ENCODE measurements around the gene CHCHD4.
"Not testable (repeated sequence)": the region's sequence is repeated elsewhere in the genome, so short reads cannot be mapped to it uniquely, and the experiment has no call there.

Gene CHCHD4

GRCh38 chr3:14096742-14097141 is 27.9 kb downstream of the CHCHD4 start:
- Histone ChIP-seq H3K4me3 (replicated peaks; ENCODE audit: low read depth, low read length) (no peak overlapping the region), H3K27me3 (replicated peaks; ENCODE audit: control insufficient read depth, insufficient read depth, low read length) (no peaks in the 10 kb centered on the region; the same call in 1 of the 2 replicates), H3K36me3 (ENCODE audit: control insufficient read depth, insufficient read depth, low read length) (no peaks in the 10 kb centered on the region)
- DNase-seq (ENCODE audit: extremely low read depth, insufficient read length), result no peak
- TF ChIP-seq CTCF (IDR thresholded peaks at IDR 0.05; ENCODE audit: insufficient read depth, low read length, poor library complexity, severe bottlenecking), result no peak

DNA sequence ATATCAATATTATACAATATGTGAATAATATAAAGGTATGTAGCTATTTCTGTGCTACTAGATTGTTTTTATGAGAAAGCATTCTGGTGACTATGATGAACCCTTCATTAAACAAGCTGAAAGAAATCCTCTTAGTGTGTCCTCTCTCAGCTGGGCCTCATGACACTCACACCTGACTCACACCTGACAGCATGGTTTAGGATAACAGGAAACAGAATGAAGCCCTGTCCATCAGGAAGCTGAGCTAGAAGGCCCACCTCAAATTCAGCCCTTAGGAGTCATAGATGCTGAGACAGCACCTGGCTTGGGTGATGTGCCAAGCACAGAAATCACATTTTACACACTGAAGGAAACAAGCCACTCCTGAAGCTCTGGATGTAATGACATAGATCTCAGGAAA is 30.8 kb downstream of the CHCHD4 start:
- Histone ChIP-seq H3K4me3 (replicated peaks; ENCODE audit: low read depth, low read length) (no peak overlapping the region), H3K36me3 (ENCODE audit: control insufficient read depth, insufficient read depth, low read length) (no peaks in the 10 kb centered on the region), H3K27me3 (replicated peaks; ENCODE audit: control insufficient read depth, insufficient read depth, low read length) (no peaks in the 10 kb centered on the region; the same call in 1 of the 2 replicates)
- DNase-seq (ENCODE audit: extremely low read depth, insufficient read length), result no peak
- no peak for TF ChIP-seq CTCF (IDR thresholded peaks at IDR 0.05; ENCODE audit: insufficient read depth, low read length, poor library complexity, severe bottlenecking)

GRCh38 chr3:14092464-14092863 is 32.2 kb downstream of the CHCHD4 start:
- H3K27me3 ChIP-seq (replicated peaks; ENCODE audit: control insufficient read depth, insufficient read depth, low read length), result no peaks in the 10 kb centered on the region; the same call in 1 of the 2 replicates
- no peak for TF ChIP-seq CTCF (IDR thresholded peaks at IDR 0.05; ENCODE audit: insufficient read depth, low read length, poor library complexity, severe bottlenecking)
- DNase-seq (ENCODE audit: extremely low read depth, insufficient read length), result no peak
- no peak overlapping the region for H3K4me3 ChIP-seq (replicated peaks; ENCODE audit: low read depth, low read length)
- H3K36me3 ChIP-seq (ENCODE audit: control insufficient read depth, insufficient read depth, low read length), result no peaks in the 10 kb centered on the region

DNA sequence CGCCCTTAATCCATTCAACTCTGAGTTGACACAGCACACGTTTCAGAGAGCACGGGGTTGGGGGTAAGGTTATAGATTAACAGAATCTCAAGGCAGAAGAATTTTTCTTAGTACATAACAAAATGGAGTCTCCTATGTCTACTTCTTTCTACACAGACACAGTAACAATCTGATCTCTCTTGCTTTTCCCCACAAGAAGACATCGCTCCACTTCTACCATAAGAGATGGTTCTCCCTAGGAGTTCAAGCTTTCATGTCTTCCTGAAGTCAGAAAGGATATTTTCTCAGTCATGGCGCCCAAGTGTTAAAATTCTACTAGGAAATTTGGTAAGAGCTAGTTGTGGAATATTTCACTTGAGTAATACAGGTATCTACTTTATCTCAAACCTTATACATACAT is 32.7 kb downstream of the CHCHD4 start:
- DNase-seq (ENCODE audit: extremely low read depth, insufficient read length); H3K27me3 ChIP-seq (replicated peaks; ENCODE audit: control insufficient read depth, insufficient read depth, low read length); H3K36me3 ChIP-seq (ENCODE audit: control insufficient read depth, insufficient read depth, low read length); H3K4me3 ChIP-seq (replicated peaks; ENCODE audit: low read depth, low read length): not testable (repeated sequence)

DNA sequence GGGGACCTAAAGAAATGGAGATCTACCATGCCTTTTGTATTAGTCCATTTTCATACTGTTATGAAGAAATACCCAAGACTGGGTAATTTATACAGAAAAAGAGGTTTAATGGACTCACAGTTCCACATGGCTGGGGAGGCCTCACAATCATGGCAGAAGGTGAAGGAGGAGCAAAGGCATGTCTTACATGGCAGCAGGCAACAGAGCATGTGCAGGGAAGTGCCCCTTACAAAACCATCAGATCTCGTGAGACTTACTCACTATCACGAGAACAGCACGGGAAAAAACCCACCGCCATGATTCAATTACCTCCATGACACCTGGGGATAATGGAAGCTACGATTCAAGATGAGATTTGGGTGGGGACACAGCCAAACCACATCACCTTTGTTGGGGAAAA is 37.2 kb downstream of the CHCHD4 start:
- DNase-seq (ENCODE audit: extremely low read depth, insufficient read length); H3K27me3 ChIP-seq (replicated peaks; ENCODE audit: control insufficient read depth, insufficient read depth, low read length); H3K4me3 ChIP-seq (replicated peaks; ENCODE audit: low read depth, low read length); H3K36me3 ChIP-seq (ENCODE audit: control insufficient read depth, insufficient read depth, low read length): not testable (repeated sequence)

DNA sequence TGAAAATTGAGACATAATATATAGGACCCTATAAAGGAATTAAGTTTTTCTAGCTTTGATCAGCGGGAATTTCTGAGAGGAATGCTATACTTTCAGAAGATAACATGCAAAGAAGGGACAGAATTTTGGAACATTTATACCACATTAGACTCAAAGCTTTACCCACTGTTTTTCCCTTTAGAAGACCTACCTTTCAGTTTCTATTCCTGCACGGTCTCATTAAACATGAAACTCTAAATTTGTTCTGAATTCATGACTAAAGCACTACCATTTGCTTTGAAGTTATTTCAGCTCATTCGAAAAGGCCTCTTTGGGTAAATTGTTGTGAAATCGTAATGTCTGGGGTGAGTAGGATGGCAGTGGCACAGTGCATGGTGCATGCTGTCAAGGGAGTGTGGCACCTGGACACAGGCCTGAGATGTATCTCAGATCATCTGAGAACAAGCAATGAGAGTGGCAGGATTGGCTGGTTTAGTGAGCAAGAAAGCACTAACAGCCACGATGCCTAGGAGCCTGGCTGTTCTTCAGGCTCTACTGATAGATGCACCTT is 42.5 kb downstream of the CHCHD4 start:
- Histone ChIP-seq H3K4me3 (replicated peaks; ENCODE audit: low read depth, low read length) (no peak overlapping the region), H3K36me3 (ENCODE audit: control insufficient read depth, insufficient read depth, low read length) (no peaks in the 10 kb centered on the region), H3K27me3 (replicated peaks; ENCODE audit: control insufficient read depth, insufficient read depth, low read length) (no peaks in the 10 kb centered on the region)
- no peak for TF ChIP-seq CTCF (IDR thresholded peaks at IDR 0.05; ENCODE audit: insufficient read depth, low read length, poor library complexity, severe bottlenecking)
- no peak for DNase-seq (ENCODE audit: extremely low read depth, insufficient read length)

DNA sequence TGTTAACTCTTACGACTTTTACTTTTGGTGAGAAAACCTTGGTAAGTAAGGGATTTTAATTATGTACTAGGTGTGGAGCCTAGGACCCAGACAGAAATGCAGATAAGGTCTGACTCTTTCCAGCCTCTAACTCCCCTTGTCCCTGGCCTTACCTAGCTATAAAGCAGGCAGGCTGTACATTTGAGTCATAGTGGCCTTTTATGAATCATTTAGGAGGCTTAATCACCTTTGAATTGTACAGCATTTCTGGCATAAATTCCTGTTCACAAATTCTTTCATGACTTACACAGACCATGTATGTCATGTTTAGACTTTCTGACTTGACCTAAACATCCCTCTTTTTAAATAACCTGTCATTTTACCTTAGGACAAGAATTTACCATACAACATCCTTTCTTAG is 47.4 kb downstream of the CHCHD4 start:
- no peaks in the 10 kb centered on the region for H3K36me3 ChIP-seq (ENCODE audit: control insufficient read depth, insufficient read depth, low read length)
- no peak for TF ChIP-seq CTCF (IDR thresholded peaks at IDR 0.05; ENCODE audit: insufficient read depth, low read length, poor library complexity, severe bottlenecking)
- no peak for DNase-seq (ENCODE audit: extremely low read depth, insufficient read length)
- no peak overlapping the region for H3K4me3 ChIP-seq (replicated peaks; ENCODE audit: low read depth, low read length)
- no peaks in the 10 kb centered on the region for H3K27me3 ChIP-seq (replicated peaks; ENCODE audit: control insufficient read depth, insufficient read depth, low read length)

- not testable (repeated sequence) for H3K27me3 ChIP-seq (replicated peaks; ENCODE audit: control insufficient read depth, insufficient read depth, low read length); H3K36me3 ChIP-seq (ENCODE audit: control insufficient read depth, insufficient read depth, low read length); DNase-seq (ENCODE audit: extremely low read depth, insufficient read length); H3K4me3 ChIP-seq (replicated peaks; ENCODE audit: low read depth, low read length)
Observed at GRCh38 chr3:14075233-14075632, 49.4 kb downstream of the CHCHD4 start.
